HG03571 (cell line): ENCODE results near the gene SYP.

Source experiments
- ATAC-seq: cut with Tn5 transposase; IDR thresholded peaks from one replicate; pipeline ENCODE4 v1.9.1; 2021; ENCODE audit not compliant: unreplicated experiment

The SYP gene

GRCh38 chrX:49199906-49200771, at the start of gene SYP:
Gene SYP (minus strand): TSS chrX:49200193. CDS start chrX:49200186, 7 bp downstream.
- peak; percentile 90 for ATAC-seq

- ATAC-seq = no peak
Observed at GRCh38 chrX:49249616-49250015, 49.6 kb upstream of the SYP start.

- ATAC-seq = no peak
Observed at GRCh38 chrX:49249071-49249470, 49.1 kb upstream of the SYP start.

GRCh38 chrX:49247916-49248811, 48.2 kb upstream of the SYP start:
- ATAC-seq = no peak

GRCh38 chrX:49247346-49247745, 47.4 kb upstream of the SYP start:
- no peak for ATAC-seq

- no peak for ATAC-seq
Observed at GRCh38 chrX:49246541-49246940, 46.5 kb upstream of the SYP start.

- ATAC-seq = no peak
Observed at GRCh38 chrX:49244207-49244606, 44.2 kb upstream of the SYP start.

- ATAC-seq = no peak
Observed at GRCh38 chrX:49243166-49243565, 43.2 kb upstream of the SYP start.

- ATAC-seq = no peak
Observed at GRCh38 chrX:49242545-49243066, 42.6 kb upstream of the SYP start.

GRCh38 chrX:49238735-49239134, 38.7 kb upstream of the SYP start:
- no peak for ATAC-seq

GRCh38 chrX:49237060-49237459, 37.1 kb upstream of the SYP start:
- ATAC-seq = no peak

- no peak for ATAC-seq
Observed at GRCh38 chrX:49233887-49234555, 34.0 kb upstream of the SYP start.

- no peak for ATAC-seq
Observed at GRCh38 chrX:49233176-49233575, 33.2 kb upstream of the SYP start, which contains the start of gene CACNA1F. Gene CACNA1F (minus strand): TSS chrX:49233340. CDS start chrX:49233309, 31 bp downstream.

GRCh38 chrX:49232525-49232924, 32.5 kb upstream of the SYP start:
- ATAC-seq = no peak

- no peak for ATAC-seq
Observed at GRCh38 chrX:49231333-49232000, 31.5 kb upstream of the SYP start.

- ATAC-seq = no peak
Observed at GRCh38 chrX:49230500-49231232, 30.7 kb upstream of the SYP start.

- no peak for ATAC-seq
Observed at GRCh38 chrX:49228185-49228584, 28.2 kb upstream of the SYP start.

GRCh38 chrX:49227726-49228125, 27.7 kb upstream of the SYP start:
- ATAC-seq = no peak

GRCh38 chrX:49226946-49227345, 27.0 kb upstream of the SYP start:
- no peak for ATAC-seq

GRCh38 chrX:49225858-49226257, 25.9 kb upstream of the SYP start:
- ATAC-seq = no peak
